GM11168 (cell line): ENCODE data around the gene GPER1.
"Not testable (repeated sequence)": the region's sequence is repeated elsewhere in the genome, so short reads cannot be mapped to it uniquely, and the experiment has no call there.

Source experiments
- in situ Hi-C: fragments of 300-500 bp; cut with MboI; formaldehyde crosslinking; loops from one replicate; pipeline ENCODE4 v1.12.0; 2022; ENCODE audit warnings: low sequenced_read_pairs; ENCODE audit not compliant: unreplicated experiment

Gene GPER1

DNA sequence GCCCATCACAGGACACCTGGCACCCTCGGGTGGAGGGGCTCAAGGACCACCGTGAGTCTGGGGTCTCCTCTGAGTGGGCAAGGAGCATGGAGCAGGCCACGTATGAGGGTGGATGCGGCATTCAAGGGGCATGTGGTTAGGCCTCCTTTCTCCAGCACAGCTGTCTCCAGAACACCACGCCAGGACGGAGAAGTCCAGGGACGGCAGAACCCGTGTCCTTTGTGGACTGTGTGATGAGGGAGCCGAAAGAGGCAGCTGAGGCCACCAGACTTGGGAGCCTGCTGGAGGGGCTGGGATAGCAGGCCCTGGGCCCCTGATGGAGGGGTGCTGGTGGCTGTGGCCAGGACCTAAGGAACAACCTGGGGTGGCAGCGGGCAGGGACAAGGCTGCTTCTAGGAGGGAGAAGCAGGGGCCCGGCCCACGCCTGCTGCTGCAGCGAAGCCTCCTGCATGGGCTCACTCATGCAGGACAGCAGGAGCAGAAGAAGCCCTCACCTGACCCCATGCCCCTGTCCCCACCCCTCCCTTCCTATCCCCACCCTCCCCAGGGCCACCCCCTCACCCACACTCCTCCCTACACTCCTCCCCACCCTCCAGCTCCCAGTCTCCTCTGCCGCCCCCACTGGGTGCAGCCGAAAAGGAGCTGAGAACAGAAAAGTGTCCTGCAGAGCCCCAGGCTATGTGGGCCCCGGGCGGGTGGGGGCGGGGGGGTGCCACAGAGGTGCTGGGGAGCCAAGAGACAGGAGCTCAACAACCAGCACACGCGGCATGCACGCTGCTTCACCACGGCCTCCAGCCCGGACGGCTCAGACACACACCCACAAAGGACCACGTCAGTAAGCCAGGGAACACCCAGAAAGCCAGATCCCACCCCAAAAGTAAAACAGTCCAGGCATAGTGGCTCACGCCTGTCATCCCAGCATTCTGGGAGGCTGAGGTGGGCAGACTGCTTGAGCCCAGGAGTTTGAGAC, 42.4 kb downstream of the GPER1 start:
- in situ Hi-C loops, result no loop called here

DNA sequence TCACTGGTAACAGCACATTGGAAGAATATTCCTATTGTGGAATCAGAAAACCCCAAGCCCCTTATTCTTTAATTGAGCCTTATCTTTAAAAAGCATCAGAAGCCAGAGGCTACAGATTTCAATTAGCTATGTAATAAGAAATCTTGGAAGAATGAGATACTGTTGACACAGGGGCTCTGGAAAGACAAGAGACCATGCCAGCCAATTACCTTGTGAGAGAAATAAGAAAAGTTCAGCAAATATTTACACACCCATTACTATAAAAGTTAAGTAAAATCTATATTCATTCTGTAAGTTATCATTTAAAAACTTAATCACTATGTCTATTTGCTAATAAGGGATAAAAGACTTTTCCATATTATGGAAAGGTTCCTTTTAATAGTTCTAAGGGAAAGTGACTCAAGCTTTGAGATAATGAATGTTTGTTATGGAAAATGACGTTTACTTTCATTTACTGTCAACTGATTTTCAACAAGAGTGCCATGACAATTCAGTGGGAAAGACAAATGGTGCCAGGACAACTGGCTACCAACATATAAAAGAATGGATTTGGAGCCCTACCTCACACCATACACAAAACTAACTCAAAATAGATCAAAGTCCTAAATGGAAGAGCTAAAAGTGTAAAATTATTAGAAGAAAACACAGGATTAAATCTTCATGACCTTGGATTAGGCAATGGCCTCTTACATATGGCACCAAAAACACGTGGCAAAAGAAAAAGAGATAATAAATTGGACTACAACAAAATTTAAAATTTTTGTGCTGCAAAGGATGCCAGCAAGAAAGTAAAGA, 43.8 kb downstream of the GPER1 start:
- in situ Hi-C loops, result no loop called here

- in situ Hi-C loops, result no loop called here
Observed at GRCh38 chr7:1134951-1135350, 47.0 kb downstream of the GPER1 start.

DNA sequence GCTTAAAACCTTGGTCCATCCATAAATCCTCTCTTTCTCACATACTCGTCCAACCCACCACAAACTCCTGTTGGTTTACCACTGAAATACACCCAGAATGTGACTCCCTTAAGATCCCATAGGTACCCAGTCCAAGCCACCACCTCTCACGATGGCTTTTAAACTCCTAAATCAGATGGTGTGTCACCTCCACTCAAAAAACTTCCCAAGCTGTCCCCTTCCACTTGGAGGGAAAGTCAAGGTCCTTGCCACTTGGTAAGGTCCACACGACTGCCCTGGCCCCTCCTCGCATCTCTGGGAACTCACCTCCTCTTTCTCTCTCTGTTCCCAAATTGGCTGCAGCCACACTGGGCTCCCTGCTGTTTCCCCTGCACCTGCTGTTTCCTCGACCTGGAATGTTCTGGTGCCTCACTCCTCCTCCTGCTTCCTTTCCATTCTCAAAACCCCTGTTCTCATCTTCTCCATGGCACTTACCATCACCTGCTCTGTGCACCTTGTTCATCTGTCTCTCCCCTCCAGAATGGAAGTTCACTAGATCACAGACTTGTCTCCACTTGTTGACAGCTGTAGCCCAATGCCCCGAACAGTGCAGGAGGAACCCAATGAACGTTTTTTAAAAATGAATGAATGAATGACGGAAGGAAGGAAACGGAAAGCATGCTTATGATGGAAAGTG, 49.1 kb downstream of the GPER1 start:
- in situ Hi-C loops, result no loop called here

- in situ Hi-C loops, result no loop called here
Observed at GRCh38 chr7:1137517-1138167, 49.7 kb downstream of the GPER1 start.

DNA sequence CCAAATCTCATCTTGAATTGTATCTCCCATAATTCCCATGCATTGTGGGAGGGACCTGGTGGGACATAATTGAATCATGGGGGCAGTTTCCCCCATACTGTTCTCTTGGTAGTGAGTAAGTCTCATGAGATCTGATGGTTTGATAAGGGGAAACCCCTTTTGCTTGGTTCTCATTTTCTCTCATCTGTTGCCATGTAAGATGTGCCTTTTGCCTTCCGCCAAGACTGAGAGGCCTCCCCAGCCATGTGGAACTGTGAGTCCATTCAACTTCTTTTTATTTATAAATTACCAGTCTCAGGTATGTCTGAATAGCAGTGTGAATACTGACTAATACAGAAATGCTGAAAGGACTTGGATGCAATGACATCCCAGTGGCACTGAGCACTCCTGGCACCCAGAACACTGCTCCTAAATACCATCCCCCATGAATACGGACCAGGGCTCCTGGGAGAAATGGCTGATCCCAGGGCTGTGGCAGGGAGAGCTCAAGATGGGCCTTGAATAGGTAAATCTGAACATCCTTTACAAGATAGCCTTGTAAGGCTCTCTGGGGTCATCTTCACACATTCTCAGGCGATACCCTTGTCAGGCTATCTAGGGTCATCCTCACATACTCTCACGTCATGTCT, 52.7 kb downstream of the GPER1 start:
- in situ Hi-C loops, result no loop called here

GRCh38 chr7:1141651-1142050, 53.7 kb downstream of the GPER1 start:
- in situ Hi-C loops, result no loop called here

- in situ Hi-C loops, result no loop called here
Observed at GRCh38 chr7:1142051-1142635, 54.2 kb downstream of the GPER1 start.

DNA sequence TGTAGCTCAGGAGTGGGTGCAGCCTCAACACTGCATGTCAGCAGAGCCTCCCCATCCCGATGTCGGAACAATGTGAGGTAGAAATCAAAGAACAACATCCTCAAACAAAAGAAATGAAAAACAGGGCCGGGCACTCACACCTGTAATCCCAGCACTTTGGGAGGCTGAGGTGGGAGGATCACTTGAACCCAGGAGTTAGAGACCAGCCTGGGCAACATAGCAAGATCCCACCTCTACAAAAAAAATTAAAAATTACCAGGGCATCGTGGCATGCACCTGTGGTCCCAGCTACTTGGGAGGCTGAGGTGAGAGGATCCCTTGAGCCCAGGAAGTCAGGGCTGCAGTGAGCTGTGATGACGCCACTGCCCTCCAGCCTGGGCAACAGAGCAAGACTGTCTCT, 55.1 kb downstream of the GPER1 start:
- in situ Hi-C loops, result not testable (repeated sequence)
